Activated CD4-positive, CD25-positive, alpha-beta regulatory T cell (primary cell): ENCODE data around the gene COG5.
"Not testable (repeated sequence)": the region's sequence is repeated elsewhere in the genome, so short reads cannot be mapped to it uniquely, and the experiment has no call there.

Experiments used
- DNase-seq, 4 experiments: peaks; one replicate each; lab custom pipeline; 2025; lab: John Stamatoyannopoulos, UW

COG5 gene

DNA sequence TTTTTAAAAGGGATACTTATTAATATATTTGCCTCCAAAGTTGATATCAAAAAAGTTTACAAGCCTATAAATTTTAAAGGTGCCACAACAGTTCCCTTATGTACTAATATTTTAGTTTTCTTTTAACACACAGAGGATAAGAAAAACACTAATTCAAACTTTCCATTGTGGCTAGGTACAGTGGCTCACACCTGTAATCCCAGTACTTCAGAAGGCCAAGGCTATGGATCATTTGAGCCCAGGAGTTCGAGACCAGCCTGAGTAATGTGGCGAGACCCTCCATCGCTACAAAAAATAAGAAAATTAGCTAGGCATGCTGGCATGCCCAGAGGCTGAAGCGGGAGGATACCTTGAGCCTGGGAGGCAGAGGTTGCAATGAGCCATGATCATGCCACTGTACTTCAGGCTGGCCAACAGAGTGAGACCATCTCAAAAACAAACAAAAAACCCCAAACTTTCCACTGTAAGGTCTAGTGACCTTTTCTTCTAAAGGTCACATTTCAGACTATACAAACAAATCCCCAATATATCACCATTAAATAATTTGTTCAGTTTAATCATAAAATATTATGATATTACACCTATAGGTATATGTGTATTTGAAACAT is 287.4 kb downstream of the COG5 start:
- DNase-seq, result no peak

DNA sequence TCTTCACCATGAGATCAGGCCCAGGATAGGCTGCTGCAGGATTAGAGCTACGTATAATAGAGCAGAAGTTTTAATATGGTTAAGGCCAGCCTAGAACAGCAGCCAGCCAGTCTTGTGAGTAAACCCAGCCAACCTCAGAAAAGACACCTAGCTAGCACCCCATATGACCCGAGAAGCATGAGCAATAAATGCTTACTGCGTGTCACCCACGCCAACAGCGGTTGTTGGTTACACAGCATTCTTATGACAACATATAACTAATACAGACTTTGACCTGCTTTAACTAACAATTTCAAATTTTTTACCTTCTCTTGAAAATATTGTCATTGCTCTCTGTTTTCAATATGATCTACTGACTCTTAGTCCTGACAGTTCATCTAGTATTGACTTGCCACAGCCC is 289.2 kb downstream of the COG5 start:
- no peak for DNase-seq

DNA sequence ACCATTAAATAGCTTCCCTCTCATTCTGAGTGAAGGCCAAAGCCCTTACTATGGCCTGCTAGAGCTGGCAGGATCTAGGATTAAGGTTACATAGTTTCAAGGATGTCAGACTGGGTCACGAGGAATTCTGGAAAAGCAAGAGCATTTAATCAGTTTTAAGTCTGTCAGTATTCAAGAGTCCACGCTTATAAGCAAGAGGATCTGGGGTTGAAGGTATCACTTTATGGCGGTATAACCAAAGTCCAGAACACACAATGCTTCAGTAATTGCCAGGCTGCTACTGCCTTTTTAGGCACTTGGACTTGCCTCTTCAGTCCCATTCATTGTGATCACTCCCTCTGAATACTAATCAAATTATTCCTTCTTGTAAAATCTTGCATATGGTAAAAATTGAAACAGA is 293.9 kb downstream of the COG5 start:
- no peak for DNase-seq

- DNase-seq, result no peak
Observed at GRCh38 chr7:107268594-107268993, 295.1 kb downstream of the COG5 start.

- DNase-seq, result no peak
Observed at GRCh38 chr7:107267138-107267537, 296.6 kb downstream of the COG5 start.

DNA sequence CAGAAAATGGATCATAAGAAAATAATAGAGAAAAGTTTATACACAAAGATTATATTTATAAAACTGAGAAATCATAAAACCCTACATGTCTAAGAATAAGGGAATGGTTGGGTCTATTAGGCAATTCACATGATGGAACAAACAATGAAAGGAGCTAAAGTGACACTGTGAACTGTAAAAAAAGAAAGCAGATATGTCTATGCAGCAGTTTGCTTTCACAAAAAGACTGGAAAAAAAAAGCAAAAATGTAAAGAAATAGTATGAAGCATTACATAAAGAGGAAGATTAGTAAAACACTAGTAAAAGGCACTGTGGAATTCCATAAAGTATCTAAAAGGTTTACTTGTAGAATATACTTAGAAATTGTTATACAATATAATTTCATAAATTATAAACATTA is 299.0 kb downstream of the COG5 start:
- no peak for DNase-seq

DNA sequence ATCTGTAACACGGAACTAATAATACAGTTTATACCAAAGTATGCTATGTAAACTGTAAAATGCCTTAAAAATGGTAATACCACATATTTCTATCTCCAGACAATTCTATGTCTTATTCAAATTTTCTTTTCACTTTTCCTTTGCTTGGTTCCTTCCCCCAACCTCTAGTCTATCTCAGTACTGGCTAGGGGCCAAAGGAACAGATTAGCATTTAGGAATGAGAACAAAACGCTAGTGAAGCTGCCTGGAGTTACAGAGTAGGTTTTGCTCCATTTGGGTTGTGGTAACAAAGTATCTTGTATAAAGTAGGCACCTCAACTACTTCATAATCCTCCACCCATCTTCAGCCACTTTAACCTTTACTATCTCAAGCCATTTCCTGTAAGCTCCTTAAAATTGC is 300.9 kb downstream of the COG5 start:
- no peak for DNase-seq

- DNase-seq, result no peak
Observed at GRCh38 chr7:107258737-107259136, 305.0 kb downstream of the COG5 start.

DNA sequence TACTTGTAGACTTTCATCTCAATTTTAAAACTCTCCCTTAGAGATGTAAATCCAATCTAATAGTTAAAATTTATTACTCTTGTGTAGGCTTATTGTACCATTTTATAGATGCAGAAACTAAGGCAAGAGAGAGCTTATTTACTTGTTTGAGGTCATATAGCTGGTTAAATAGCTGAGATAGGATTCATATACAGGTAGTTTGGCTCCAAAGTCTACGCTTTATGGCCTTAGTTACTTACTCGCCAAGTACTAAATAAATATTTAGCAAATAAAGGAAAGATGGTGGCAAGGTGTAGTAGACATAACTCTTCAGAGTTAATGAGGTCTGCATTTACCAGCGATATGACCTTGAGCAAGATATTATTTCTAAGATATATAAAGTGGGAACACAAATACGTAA is 308.1 kb downstream of the COG5 start:
- no peak for DNase-seq

- DNase-seq, result no peak
Observed at GRCh38 chr7:107254398-107254985, 309.2 kb downstream of the COG5 start.

DNA sequence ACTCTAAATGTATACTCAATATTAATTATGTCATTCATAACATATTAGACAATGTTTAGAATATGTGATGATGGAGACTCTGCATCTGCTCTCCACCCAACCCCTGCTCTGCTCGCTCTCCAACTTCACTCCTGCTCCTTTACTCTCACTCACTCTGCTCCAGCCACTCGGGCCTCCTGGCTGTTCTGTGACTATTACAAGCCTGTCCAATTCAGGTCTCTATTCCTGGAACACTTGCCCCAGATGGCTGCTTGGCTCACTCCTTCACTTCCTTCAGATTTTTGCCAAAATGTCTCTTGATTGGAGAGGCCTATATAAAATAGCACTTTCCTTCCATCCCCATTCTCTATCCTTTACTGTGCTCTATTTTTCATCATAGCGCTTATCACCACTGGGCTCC is 310.1 kb downstream of the COG5 start:
- DNase-seq, result no peak

GRCh38 chr7:107251963-107252362 is 311.8 kb downstream of the COG5 start:
- no peak for DNase-seq

DNA sequence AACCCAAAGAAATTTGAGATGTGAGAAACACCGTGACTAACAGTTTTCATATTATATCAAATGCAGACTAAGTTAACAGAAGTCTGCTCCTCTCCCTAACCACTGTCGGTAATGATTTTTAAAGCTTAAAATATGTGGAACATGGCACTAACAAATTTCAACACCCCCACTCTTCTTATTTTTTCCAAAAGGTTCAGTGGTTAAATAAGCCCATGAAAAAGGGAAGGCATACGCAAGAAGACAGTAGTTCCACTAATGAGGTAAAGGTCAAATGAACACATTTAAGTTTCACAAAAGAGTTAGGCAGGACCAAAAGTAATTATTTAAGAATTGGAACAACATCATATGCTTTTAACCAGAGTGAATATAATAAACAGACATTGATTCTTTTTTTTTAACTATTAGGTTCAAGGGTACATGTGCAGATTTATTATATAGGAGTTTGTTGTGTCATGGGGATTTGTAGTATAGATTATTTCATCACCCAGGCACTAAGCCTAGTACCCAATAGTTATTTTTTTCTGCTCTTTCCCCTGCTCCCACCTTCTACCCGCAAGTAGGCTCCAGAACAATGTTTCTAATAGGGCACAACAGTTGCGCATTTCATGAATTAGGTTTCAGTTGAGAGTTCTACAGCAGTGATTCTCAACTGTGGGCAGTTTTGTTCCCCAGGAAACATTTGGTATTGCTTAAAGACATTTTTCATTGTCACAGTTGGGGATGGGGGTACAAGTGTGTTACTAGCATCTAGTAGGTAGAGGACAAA is 315.0 kb downstream of the COG5 start:
- DNase-seq, result no peak

- not testable (repeated sequence) for DNase-seq
Observed at GRCh38 chr7:107246836-107247235, 316.9 kb downstream of the COG5 start.

DNA sequence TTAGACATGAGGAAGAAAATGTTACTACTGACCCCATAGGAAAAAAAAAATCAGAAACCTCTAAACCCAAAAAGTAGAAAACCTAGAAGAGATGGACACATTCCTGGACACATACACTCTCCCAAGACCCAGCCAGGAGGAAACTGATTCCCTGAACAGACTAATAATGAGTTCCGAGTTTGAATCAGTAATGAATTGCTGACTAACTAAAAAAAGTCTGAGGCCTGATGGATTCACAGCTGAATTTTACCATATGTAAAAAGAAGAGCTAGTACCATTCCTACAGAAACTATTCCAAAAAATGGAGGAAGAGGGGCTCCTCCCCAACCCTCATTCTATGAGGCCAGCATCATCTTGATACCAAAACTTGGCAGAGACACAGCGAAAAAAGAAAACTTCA is 319.1 kb downstream of the COG5 start:
- DNase-seq, result no peak

- DNase-seq, result no peak
Observed at GRCh38 chr7:107242267-107242666, 321.5 kb downstream of the COG5 start.

- DNase-seq, result no peak
Observed at GRCh38 chr7:107237451-107237850, 326.3 kb downstream of the COG5 start.

DNA sequence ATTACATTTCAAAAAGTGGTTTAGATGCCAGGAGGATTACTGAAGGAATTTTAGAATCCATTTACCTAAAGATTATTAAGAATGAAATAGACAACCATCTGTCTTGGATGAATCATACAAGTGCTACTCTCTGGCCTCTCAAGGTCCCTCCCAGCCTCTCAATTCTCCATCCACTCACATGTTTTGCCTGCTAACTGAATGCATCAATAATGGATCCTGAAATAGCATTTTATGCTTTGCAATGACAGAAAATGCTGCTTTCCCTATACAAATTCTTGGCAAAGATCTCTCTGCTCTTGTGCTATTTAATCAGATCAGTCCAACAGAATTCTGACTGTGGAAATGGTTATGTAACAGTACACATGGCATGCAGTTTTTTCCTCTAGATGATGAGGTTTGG is 326.9 kb downstream of the COG5 start:
- no peak for DNase-seq

- DNase-seq, result no peak
Observed at GRCh38 chr7:107234436-107234835, 329.3 kb downstream of the COG5 start.

DNA sequence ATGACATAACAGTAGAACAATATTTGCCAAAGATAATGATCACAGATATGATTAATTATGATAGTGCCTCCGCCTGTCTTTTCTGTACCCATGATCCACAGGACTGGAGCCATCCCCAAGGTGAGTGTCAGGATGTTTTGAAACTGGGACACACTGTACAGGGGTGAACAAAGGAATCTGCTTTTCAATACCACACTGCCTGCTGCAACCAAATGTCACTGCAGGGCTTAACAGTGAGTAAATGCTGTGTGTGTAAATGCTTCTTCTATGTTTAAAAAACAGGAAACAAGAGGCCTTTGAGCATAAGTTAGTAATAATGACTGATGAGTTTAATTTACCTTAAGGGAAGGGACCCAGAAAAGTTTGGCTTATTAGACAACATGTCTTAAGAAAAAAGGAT is 329.7 kb downstream of the COG5 start:
- no peak for DNase-seq

DNA sequence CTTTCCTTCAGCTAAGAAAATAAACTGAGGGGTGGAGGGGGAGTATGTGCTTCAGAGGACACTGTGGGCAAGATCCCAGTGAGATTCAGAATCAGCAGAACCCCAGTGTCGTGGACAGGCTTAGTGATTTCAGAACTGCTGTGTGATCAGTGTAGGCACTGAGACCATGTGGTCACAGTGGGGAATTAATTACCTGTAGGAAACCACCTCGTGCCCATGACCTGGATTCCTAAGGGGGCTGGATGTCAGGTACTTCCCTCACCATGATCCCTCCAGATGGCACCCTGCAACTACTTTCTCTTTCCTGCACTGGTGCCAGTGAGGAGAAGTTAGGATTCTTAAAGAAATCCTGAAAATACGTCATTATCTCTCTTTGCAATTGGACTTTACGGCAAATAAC is 330.5 kb downstream of the COG5 start:
- DNase-seq, result no peak

GRCh38 chr7:107232568-107233090 is 331.1 kb downstream of the COG5 start:
- no peak for DNase-seq

DNA sequence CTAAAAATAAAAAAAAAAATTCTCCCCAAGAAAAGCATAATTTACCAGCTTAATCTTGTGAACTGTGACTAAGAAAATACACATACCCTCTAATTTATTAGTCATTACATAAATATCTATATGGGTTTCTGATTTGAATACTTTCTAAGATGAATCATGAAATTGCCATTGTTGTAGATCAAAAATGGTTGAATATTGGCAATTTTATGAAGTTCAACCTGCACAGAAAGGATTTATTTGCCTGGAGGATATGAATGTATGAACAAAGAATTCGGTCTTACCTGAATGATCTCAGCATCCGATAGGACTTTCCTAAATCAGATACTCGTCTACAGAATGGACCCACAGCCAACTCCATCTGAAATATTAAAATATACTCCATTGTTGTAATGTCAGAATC is 333.4 kb downstream of the COG5 start:
- no peak for DNase-seq
